Ovary (tissue), 3 donors: ENCODE data around the gene EML1.

Source experiments
- POLR2A ChIP-seq: fragments of 450-650 bp; IDR thresholded peaks from one replicate; pipeline ENCODE4 v1.6.1; 2017; ENCODE audit warnings: antibody characterized with exemption, mild to moderate bottlenecking, moderate library complexity
- TF ChIP-seq, protein P1 (sequence below), 3 donors: fragments of 450-650 bp in 2 of 3; fragments of 200-600 bp in 1 of 3; IDR thresholded peaks; one replicate each; pipeline versions ENCODE4 v1.5.1 to v1.8.0; 2016 to 2022; ENCODE audit warnings: antibody characterized with exemption in 3 of 3, mild to moderate bottlenecking in 1 of 3
- donor health status: DM: no; HTN: no; CAD: no.

DNA sequence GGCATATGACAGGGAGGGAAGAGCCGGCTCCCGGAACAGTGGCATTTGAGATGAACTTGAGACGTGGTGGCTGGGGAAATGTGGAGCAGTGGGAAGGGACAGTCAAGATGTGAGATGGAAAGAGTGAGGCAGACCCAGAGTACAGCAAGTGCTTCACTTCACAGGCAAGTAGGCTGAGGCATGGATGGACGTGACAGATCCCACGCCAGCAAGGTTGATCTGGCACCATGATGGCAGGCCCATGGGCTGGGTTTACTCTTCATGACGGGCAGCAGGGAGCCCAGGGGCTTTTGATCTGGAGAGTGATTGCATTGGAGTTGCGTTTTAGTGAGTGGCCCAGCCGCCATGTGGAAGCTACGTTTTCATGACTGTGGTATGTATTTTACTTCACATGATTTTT lies 17.9 kb upstream of the EML1 start:
- TF ChIP-seq, protein P1, sequence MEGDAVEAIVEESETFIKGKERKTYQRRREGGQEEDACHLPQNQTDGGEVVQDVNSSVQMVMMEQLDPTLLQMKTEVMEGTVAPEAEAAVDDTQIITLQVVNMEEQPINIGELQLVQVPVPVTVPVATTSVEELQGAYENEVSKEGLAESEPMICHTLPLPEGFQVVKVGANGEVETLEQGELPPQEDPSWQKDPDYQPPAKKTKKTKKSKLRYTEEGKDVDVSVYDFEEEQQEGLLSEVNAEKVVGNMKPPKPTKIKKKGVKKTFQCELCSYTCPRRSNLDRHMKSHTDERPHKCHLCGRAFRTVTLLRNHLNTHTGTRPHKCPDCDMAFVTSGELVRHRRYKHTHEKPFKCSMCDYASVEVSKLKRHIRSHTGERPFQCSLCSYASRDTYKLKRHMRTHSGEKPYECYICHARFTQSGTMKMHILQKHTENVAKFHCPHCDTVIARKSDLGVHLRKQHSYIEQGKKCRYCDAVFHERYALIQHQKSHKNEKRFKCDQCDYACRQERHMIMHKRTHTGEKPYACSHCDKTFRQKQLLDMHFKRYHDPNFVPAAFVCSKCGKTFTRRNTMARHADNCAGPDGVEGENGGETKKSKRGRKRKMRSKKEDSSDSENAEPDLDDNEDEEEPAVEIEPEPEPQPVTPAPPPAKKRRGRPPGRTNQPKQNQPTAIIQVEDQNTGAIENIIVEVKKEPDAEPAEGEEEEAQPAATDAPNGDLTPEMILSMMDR (IDR thresholded peaks at IDR 0.05) = no peak
- no peak for TF ChIP-seq POLR2A
